CD4-positive, alpha-beta T cell treated with Interleukin-4 for 4 hours (primary cell): ENCODE results near the gene PGAP3.
A peak's percentile ranks its signal among the peaks of the same experiment; 100 is the strongest.

Experiments used
- DNase-seq: peaks from one replicate; pipeline ENCODE4 v3.0.0-alpha.2; 2020

Gene PGAP3

DNA sequence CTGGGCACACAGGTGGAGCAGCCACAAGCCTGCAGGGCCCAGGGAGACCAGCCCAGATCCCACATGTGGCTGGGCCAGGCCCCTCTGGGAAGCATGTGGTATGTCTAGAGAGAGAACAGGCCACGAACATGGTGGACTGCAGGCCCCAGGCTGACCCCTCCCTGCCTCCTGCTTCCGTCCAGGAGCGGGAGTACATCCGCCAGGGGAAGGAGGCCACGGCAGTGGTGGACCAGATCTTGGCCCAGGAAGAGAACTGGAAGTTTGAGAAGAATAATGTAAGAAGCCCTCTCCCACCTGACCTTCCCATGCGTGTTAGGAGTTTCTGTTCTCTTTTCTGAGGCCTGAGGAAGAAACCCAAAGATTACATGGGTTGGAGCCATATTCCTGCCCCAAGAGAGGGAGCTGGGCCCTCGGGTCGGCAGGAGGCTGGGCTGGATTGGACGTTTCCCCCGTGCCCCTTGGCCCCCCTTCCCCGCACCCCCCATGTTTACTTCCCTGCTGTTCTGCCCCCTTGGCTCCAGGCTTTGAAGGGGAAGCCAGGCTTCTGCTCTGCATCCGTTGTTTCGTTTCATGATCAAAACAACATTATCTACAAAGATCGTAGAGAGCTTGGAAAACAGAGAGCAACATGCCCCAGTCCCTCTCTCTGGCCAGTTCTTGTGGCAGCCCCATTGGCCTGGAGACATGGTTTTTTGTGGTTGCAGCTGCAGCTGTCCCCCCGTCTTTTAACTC is 28.4 kb downstream of the PGAP3 start:
- DNase-seq, result no peak

DNA sequence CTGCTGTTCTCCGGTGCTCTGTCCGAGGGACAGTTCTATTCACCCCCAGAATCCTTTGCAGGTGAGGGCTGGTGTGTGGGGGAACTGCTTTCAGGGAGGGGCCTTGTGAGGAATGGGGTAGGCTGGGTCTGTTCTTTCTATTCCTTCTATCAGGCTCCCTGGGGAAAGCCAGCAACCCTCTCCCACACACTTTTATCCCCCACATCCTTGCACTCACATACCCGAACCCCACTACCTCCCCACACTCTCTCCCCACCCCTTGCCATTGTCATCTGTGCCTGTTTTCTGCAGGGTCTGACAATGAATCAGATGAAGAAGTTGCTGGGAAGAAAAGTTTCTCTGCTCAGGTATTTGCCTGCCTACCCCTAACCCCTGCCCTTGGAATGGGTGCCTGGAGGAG is 29.1 kb downstream of the PGAP3 start:
- DNase-seq, result no peak

DNA sequence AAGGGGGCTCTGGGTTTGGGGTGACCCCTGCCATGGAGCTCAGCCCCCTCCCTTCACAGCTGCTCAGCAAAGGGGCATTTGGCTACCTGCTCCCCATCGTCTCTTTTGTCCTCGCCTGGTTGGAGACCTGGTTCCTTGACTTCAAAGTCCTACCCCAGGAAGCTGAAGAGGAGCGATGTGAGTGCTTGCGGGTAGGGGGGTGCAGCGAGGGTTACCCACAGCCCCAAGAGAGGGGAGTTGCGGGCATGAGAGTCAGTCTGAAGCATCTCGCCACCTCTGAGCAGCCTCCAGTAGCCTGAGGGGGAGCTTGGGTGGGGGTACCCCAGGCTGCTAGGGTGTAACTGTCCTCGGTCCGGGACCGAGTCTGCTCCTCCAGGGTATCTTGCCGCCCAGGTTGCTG is 29.5 kb downstream of the PGAP3 start:
- DNase-seq, result no peak

DNA sequence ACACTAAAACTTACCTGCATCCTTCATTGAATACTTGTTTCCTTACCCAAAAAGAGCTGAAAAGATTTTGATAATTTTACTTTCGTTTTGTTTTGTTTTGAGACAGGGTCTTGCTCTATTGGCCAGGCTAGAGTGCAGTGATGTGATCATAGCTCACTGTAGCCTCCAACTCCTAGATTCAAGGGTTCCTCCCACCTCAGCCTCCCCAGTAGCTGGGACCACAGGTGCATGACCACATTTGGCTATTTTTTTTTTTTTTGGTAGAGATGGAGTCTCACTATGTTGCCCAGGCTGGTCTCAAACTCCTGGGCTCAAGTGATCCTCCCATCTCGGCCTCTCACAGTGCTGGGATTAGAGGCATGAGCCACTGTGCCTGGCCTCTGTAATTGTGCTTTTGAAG is 32.8 kb downstream of the PGAP3 start:
- DNase-seq, result no peak

DNA sequence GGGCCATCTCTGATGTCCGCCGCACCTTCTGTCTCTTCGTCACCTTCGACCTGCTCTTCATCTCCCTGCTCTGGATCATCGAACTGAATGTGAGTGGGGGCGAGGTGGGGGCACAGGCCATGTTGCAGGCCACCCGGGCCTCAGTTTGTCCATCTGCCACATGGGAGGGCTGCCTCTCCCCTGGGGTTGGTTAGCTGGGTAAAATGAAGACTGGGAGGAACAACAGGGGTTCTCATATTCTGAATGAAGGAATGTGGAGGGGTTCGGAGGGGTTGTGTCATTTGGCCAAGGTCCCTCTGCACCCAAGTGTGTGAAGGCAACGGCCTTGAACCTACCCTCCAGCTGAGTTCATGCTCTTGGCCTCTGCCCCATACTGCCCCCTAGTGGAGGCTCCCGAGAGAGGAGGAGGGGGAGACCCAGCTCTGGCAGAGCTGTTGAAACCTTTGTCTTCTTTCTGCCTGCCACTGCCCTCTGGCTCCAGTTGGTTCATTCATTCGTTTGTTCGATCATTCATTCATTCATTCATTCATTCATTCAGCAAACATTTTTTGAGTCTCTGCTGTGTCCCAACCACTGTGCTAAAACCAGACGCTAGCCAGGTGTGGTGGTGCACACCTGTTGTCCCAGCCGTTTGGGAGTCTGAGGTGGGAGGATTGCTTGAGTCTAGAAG is 34.1 kb downstream of the PGAP3 start:
- DNase-seq, result peak; percentile 65

DNA sequence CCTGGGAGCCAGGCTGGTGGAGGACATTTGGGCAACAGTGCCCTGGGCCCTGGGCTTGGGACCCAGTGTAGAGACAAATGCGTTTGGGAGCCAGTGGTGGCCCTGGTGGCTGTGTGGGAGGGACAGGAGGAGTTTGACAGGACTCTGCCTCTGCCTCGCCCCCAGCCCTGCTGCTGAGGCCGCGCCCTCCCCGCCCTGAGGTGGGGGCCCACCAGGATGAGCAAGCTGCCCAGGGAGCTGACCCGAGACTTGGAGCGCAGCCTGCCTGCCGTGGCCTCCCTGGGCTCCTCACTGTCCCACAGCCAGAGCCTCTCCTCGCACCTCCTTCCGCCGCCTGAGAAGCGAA is 34.6 kb downstream of the PGAP3 start:
- DNase-seq, result no peak

DNA sequence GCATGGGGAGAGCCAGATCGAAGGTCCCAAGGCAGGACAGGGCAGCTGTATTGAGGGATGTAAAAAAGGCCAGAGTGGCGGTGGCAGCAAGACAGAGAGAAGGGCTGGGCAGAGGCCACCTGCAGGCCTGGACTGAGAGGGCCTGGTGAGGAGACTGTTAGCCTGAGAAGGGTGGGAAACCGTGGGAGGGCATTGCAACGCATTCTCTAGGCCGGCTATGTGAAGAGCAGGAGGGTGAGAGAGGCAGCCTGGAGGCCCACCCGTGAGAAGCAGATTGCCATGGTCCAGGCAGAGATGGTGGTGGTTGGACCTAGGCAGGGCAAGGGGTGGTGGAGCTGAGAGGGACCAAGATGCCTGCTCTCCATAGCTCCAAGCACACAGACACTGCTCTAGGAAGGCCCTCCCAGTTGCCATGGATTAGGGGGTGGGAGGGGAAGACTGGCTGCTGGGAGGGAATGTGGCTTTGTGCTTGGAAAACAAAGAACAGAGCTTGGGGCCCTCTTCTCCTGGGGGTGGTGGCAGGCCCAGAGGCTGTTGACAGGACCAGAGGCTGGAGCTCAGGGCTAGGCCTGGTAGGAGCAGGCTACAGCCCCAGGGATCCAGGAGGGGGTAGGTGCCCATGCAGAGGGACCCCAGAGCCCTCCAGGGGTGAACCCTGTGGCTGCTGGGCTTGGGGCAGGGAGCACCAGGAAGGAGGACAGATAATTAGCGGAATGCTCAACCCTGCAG is 35.1 kb downstream of the PGAP3 start:
- no peak for DNase-seq

DNA sequence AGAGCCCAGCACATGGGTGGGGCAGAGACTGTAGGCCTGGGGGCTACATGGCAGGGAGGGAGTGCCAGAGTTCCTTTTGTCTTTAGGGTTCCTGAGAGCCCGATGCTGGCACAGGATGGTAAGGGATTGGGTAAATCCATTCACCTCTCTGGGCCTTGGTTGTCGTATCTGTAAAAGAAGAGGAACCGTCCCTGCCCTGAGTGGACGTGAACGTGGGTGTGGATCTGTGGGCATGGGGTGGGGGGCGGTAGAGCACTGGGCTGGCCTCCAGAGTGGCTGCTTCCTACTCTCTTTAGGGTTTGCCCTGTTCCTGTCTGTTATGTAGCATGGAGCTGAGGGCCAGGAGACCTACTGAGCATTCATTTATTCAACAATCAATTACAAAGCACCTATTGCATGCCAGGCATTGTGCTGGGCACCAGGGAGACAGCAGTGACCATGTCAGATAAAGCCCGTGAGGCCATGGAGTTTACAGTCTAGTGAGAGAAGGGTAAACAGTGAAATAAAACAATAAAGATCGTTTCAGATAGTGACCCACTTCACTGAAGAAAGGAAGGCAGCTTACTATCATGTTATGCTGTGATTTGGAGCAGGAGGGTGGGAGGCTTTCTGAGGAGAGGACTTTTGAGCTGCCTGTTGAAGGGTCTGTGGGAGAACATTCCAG is 35.8 kb downstream of the PGAP3 start:
- no peak for DNase-seq

DNA sequence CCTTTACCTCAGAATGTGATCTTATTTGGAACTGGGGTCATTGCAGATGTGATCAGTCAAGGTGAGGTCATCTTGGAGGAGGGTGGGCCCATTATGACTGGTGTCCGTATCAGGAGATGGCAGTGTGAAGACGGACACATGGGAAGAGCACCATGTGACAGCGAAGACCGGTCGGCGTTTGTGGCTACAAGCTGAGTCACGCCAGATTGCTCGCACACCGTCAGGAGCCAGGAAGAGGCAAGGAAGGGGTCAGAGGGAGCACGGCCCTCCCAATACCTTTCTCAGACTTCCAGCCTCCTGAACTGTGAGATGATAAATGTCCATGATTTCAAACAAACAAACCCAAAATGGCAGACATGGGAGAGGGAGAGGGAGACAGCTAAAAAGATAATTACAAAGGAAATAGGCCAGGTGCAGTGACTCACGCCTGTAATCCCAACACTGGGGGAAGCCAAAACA is 37.7 kb downstream of the PGAP3 start:
- DNase-seq, result no peak

DNA sequence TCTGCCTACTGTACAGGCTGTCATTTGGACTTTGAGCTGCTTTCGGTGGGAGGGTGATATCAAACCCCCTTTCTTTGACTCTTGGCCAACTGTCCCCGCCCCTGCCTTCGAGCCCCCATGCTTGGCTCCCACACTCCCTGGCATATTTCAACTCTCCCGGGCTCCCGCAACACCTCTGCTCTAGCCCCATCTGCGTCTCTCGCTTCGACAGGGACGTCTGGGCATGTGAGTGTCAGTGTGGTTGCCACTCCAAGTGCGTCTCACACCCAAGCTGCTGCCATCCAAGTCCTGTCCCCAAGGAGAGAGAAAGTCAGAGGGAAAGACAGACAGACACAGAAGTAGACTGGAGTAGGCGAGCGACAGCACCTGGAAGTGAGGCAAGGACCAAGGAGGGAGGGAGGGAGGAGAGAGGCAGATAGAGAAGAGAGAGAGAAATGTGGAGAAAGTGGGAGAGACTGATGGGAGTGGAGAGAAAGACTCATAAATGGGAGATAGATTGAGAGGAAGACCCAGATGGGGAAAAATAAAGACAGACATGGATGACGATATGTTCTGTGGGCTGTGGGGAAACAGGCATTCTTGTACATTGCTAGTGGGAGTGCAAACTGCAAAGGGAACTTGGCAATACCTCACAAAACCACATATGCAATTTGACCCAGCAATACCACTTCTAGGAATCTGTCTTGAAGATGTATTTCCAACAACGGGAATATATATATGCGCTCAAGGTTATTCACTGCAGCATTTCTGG is 39.1 kb downstream of the PGAP3 start:
- DNase-seq, result no peak

DNA sequence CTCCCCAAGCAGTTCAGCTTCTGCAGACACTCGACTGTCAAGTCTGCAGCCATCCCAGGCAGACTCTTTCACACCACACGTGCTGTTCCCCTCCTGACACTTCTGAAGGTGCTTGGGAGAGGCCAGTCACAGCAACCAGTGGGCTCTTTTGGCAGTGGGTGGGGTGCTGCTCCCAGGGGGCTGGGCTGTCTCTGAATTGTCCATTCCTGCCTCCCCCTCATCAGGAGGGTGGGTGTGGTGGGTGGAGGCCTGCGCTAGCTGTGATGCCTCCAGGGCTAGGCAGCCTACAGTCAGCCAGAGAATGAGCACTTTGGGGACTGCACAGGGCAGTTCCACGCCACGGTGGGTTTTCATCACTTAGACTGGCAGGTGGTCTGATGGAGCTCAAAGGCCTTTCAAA is 40.6 kb downstream of the PGAP3 start:
- DNase-seq, result no peak

DNA sequence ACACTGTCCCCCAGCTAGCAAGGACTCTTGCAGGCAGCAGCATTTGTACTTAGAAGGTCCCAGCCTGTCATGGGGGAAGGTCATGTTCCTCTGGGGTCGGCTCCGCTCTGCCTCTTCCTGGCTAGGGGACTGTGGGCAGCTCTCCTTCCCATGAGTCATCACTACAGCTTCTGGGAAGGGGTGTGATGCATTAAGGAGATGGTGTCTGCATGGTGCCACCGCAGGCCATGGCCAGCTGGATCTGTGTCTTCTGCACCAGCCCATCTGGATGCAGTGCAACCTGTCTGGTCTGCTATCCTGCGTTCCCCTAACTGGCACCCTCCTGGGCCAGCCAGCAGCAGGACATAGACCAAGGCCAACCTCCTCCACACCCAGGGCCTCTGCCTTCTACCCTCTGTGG is 44.6 kb downstream of the PGAP3 start:
- DNase-seq, result no peak

DNA sequence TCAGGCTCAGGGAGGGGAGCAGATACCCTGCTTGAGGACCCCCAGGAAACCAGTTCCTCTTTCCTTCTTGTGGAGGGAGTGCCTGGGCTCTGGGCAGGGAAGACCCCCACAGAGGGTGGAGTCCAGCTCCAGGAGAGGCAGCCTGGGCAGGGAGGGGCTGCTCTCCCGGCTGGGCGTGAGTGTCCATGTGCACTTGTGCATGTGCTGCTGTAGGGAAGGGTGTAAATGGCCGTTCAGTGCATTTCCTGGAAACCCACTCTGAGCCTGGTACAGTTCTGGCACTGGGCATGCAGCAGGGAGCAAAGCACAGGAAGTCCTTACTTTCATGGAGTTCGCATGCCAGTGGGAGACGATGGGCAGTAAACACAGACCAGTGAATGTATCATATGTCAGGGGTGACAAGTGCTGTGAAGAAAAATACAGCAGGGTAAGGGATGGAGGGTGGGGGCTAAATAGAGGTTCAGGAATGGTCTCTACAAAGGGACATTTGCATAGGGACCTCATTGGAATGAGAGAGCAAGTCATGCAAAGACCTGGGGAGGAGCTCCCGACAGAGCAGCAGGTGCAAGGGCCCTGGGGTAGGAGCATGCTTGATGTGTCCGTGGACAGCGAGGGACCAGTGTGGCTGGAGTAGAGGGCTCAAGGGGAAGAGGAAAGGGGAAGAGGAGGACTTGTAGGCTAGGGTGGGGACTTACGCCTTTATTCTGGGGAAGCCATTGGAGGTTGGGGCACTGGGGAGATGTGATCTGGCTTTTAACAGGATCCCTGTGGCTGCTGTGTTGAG is 45.4 kb downstream of the PGAP3 start:
- DNase-seq, result no peak

DNA sequence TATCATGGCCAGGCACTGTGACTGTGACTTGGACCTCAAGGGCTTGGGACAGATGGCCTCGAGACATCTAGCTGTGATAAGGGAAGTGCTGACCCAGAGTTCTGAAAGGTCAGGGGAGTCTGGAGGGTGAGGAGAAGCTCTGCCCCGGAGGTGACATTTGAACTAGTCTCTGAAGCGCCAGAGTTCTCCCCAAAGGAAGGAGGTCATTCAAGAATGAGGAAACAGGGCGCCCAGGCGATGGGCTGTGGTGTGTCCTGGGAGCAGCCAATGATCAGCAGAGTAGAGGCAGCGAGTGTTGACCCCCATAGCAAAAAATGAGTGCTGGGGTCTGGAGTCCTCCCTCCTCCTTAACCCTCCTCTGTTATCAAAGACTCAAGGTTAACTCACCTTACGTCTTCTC is 46.0 kb downstream of the PGAP3 start:
- no peak for DNase-seq

DNA sequence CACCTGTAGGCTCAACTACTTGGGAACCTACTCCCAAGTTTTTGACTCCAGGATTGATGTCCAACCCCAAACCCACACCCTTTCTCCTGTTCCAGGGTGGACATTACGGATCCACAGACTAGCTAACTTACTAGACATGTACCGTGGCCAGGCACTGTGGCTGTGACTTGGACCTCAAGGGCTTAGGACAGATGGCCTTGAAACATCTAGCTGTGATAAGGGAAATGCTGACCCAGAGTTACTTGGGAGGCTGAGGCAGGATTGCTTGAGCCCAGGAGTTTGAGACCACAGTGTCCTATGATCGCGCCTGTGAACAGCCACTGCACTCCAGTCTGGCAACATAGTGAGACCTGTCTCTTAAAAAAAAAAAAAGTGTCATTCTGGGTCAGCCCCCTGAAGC is 46.8 kb downstream of the PGAP3 start:
- no peak for DNase-seq

DNA sequence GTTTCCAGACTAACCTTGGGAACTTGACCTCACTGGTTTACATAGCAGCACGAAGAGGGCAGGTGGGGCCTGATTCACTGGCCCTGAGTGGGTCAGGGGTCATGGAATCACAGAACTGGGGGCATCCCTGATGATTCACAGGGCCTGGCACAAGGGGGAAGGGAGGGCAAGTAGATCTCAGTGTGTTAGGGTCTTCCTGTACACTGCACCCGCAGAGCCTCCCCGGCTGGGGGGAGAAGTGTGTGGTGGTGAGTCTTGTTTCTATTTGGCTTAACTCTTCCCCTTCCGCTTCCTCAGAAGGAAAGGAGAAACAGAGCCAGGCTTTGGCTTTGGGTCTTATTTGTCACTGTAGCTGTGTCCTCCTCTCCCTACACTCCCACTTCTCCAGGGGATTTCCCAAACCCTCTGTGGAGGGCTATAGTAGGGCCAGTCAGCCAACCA is 47.2 kb downstream of the PGAP3 start:
- DNase-seq, result no peak

DNA sequence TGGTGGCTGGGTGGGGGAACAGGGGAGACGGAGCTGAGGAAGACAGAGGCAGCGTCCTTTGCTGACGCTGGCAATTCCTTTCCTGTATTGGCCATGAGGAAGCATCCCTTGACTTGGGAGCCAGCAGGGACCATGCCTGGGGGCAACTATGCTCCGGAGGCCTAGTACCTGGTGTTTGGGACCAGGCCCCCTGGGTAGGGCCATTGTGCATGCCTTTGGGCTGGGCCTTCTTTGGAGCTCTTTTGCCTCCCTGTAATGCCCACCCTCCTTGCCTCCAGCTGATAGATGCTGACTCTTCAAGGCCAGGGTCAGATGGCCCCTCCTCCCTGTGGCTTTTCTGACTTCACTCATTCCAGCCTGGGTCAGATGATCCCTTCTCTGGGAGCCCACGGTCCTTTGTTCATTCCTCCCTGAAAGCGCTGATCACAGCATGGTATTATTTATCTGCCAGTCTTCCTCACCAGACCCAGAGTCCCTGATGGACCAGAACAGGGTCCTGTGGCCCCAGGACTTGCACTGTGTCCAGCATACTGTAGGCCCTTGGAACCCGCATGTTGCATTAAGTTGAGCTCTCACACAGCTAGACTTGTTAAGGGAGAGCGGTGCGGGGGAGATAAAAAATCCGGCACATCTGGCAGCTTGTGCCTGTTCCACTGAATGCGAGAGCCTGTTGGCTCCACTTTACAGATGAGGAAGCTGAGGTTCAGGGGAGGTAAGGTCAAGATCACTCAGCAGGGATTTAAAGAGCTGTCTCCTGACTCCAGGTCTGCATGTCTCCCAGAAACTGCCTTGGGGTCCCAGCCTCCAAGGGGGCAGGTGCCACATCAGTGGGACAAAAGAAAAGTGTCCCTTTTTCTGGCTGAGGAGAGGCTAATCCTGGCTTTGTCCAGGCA is 48.0 kb downstream of the PGAP3 start:
- no peak for DNase-seq

DNA sequence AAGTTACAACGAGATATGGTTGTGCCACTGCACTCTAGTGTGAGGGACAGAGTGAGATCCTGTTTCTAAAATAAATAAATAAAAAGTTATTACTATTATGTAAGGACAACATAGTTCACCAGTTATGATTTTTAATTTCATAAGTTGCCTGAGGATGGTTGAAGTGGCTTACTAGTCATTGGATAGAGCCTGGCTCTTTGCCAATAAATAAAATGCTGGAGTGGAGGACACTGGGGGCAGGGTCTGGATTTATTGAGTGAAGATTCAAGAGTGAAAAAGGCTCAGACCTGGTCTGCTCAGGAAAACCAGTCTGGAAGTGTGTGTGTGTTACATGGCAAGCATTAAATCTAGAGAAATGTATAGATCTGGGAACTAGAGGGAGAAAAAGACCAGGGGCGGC is 48.8 kb downstream of the PGAP3 start:
- DNase-seq, result no peak

DNA sequence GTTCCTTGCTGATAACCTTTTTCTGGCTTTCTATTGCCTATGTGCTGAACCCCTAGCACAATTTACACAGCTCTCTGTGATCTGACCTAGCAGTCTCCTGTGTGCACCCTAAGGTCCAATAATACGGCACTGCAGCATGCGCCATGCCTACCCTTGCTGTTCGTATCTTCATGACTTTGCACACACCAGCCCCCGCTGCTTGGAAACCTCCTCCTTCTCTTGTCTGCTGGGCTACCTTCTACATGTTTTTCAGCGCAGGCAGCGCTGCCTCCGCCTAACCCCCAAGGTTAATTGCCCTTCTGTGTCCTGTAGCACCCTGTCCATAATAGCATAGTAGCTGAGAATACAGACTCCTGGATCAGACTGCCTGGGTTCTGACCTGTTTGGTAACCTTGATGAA is 49.5 kb downstream of the PGAP3 start:
- no peak for DNase-seq

DNA sequence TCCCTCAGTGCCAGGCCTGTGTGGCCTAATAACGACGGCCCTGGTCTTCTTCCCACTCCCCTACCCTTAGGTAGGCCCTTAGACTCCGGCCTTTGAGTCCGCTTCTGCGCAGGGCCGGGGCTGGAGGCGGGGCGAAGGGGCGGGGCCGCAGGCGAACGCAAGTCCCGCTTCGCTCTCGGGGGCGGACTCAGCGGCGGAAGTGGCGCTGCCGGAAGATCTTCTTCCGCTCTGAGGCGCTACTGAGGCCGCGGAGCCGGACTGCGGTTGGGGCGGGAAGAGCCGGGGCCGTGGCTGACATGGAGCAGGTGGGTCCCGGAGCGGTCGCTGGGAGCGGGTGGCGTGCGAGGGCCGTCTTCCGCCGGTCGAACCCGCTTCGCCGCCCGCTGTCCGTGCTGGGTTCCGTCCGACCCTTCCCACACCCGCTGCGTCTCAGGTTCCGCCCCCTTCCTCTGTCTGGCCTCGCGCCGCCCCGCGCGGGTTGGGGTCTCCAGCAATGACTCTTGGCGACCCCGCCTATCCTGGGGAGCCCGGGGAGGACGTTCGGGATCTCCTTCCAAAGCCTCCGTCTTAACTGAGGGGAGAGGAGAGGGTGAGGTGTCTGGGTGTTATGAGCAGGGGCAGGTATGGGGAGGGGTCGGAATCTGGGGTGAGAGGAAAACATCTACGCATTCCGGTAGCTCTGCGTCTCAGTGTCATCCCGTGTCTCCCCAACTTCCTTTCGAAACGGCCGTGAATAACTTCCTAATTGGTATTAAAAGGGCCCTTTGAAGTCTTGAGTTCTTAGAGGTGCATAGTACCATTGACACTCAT is 50.7 kb downstream of the PGAP3 start, which contains the start of gene STARD3:
STARD3 (plus strand) TSS at position 218 of the 810 bp plus-strand sequence. CDS start 16,388 bp downstream, outside the sequence.
- DNase-seq, result peak; percentile 86
